Urinary bladder (tissue), 4 donors: ENCODE data around the gene IDUA. TPM values are rescaled to one million over a fixed set of nuclear protein-coding genes. Genes with fewer than 3 reads are reported as not detected.

Source experiments
- DNase-seq: peaks from one replicate; pipeline ENCODE4 v3.0.0-alpha.2; 2015; ENCODE audit errors: extremely low spot score
- H3K27ac ChIP-seq: one replicate; pipeline ENCODE4 v1.5.1; 2013; ENCODE audit warnings: low read depth, mild to moderate bottlenecking, moderate library complexity
- H3K36me3 ChIP-seq: one replicate; pipeline ENCODE4 v1.6.1; 2013; ENCODE audit warnings: mild to moderate bottlenecking, moderate library complexity; ENCODE audit not compliant: insufficient read depth
- H3K4me1 ChIP-seq: one replicate; pipeline ENCODE4 v1.6.1; 2013; ENCODE audit warnings: mild to moderate bottlenecking, moderate library complexity; ENCODE audit not compliant: insufficient read depth
- H3K4me3 ChIP-seq: one replicate; pipeline ENCODE4 v1.5.1; 2013; ENCODE audit warnings: low read depth, low read length
- WGBS: extraction: QIAGEN DNeasy Blood & Tissue Kit; methylation state at CpG from one replicate; pipeline ENCODE4 v1.1.7; 2013; 5-methylcytosine and 5-hydroxymethylcytosine counted together
- polyA plus RNA-seq: library from polyadenylated mRNA; stranded (reverse); fragments of 200-250 nt; gene quantifications from one replicate; pipeline ENCODE4 v1.2.3, GENCODE V29; 2013
- total RNA-seq: library from RNA; depleted of rRNA; stranded (reverse); fragments of >200 nt; gene quantifications from one replicate; pipeline ENCODE4 v1.2.3, GENCODE V29; 2014
- donor health status: healthy with polysubstance abuse.
- donor health status: healthy.

Gene IDUA
- total and polyA plus RNA-seq, 2 donors, result 7.9 to 18.2 TPM

- Histone ChIP-seq H3K4me3 (no peak overlapping the region), H3K4me1 (no peaks in the 10 kb centered on the region), H3K27ac (no peak overlapping the region), H3K36me3 (peaks cover 3% of the 10 kb centered on the region)
- DNase-seq, result no peak
- 84% methylated on average over 23 of the region's 23 CpGs for WGBS
Measured at GRCh38 chr4:951594-952468, 35.0 kb upstream of the IDUA start.

GRCh38 chr4:952881-953573, 33.8 kb upstream of the IDUA start:
- Histone ChIP-seq H3K4me1 (no peaks in the 10 kb centered on the region), H3K4me3 (no peak overlapping the region), H3K36me3 (peaks cover 3% of the 10 kb centered on the region), H3K27ac (no peak overlapping the region)
- WGBS, result 94% methylated on average over 28 of the region's 28 CpGs
- DNase-seq, result no peak

- DNase-seq, result no peak
- Histone ChIP-seq H3K4me1 (no peaks in the 10 kb centered on the region), H3K4me3 (no peak overlapping the region), H3K36me3 (peaks cover 3% of the 10 kb centered on the region), H3K27ac (no peak overlapping the region)
- 98% methylated on average over 13 of the region's 13 CpGs for WGBS
Measured at GRCh38 chr4:953574-953915, 33.3 kb upstream of the IDUA start.

GRCh38 chr4:954211-955020, 32.4 kb upstream of the IDUA start:
- Histone ChIP-seq H3K27ac (no peak overlapping the region), H3K36me3 (peaks cover 3% of the 10 kb centered on the region), H3K4me3 (no peak overlapping the region), H3K4me1 (no peaks in the 10 kb centered on the region)
- DNase-seq, result no peak
- WGBS, result 93% methylated on average over 17 of the region's 17 CpGs

- Histone ChIP-seq H3K27ac (no peak overlapping the region), H3K4me3 (no peak overlapping the region), H3K36me3 (peaks cover 3% of the 10 kb centered on the region), H3K4me1 (no peaks in the 10 kb centered on the region)
- WGBS, result 92% methylated on average over 33 of the region's 33 CpGs
- no peak for DNase-seq
Measured at GRCh38 chr4:955161-955921, 31.5 kb upstream of the IDUA start.

GRCh38 chr4:955931-956381, 30.9 kb upstream of the IDUA start:
- DNase-seq, result no peak
- Histone ChIP-seq H3K27ac (no peak overlapping the region), H3K36me3 (peaks cover 3% of the 10 kb centered on the region), H3K4me3 (no peak overlapping the region), H3K4me1 (no peaks in the 10 kb centered on the region)
- WGBS, result 75% methylated on average over 12 of the region's 12 CpGs

- H3K4me1 ChIP-seq, result no peaks in the 10 kb centered on the region
- DNase-seq, result no peak
- no peak overlapping the region for H3K27ac ChIP-seq
- peaks cover 8% of the 10 kb centered on the region for H3K36me3 ChIP-seq
- 84% methylated on average over 14 of the region's 14 CpGs for WGBS
- no peak overlapping the region for H3K4me3 ChIP-seq
Measured at GRCh38 chr4:956531-957230, 30.2 kb upstream of the IDUA start.

- H3K27ac ChIP-seq, result no peak overlapping the region
- H3K36me3 ChIP-seq, result peaks cover 10% of the 10 kb centered on the region
- H3K4me3 ChIP-seq, result no peak overlapping the region
- 75% methylated on average over 8 of the region's 8 CpGs for WGBS
- H3K4me1 ChIP-seq, result no peaks in the 10 kb centered on the region
- DNase-seq, result no peak
Measured at GRCh38 chr4:957231-957580, 29.6 kb upstream of the IDUA start.

- 93% methylated on average over 45 of the region's 45 CpGs for WGBS
Measured at GRCh38 chr4:957581-958313, 29.1 kb upstream of the IDUA start.

GRCh38 chr4:958314-958665, 28.6 kb upstream of the IDUA start:
- Histone ChIP-seq H3K36me3 (peaks cover 9% of the 10 kb centered on the region), H3K27ac (no peak overlapping the region), H3K4me3 (no peak overlapping the region), H3K4me1 (no peaks in the 10 kb centered on the region)
- 92% methylated on average over 17 of the region's 17 CpGs for WGBS
- no peak for DNase-seq

More at GRCh38 chr4:957581-958313, 29.1 kb upstream of the IDUA start:
- DNase-seq, result no peak
- no peak overlapping the region for H3K4me3 ChIP-seq
- no peak overlapping the region for H3K27ac ChIP-seq
- no peaks in the 10 kb centered on the region for H3K4me1 ChIP-seq
- H3K36me3 ChIP-seq, result peaks cover 11% of the 10 kb centered on the region

- Histone ChIP-seq H3K27ac (no peak overlapping the region), H3K36me3 (peaks cover 8% of the 10 kb centered on the region), H3K4me3 (no peak overlapping the region), H3K4me1 (no peaks in the 10 kb centered on the region)
- WGBS, result 78% methylated on average over 17 of the region's 17 CpGs
- no peak for DNase-seq
Measured at GRCh38 chr4:958696-959337, 28.0 kb upstream of the IDUA start.
